Activated naive CD4-positive, alpha-beta T cell treated with anti-CD3 and anti-CD28 coated beads, Interleukin-2, amount 50 U/mL, for 16 hours (primary cell): ENCODE measurements around the gene CZIB.

ENCODE experiments used
- DNase-seq: peaks from one replicate; pipeline ENCODE4 v3.0.0-alpha.2; 2020

The CZIB gene

DNA sequence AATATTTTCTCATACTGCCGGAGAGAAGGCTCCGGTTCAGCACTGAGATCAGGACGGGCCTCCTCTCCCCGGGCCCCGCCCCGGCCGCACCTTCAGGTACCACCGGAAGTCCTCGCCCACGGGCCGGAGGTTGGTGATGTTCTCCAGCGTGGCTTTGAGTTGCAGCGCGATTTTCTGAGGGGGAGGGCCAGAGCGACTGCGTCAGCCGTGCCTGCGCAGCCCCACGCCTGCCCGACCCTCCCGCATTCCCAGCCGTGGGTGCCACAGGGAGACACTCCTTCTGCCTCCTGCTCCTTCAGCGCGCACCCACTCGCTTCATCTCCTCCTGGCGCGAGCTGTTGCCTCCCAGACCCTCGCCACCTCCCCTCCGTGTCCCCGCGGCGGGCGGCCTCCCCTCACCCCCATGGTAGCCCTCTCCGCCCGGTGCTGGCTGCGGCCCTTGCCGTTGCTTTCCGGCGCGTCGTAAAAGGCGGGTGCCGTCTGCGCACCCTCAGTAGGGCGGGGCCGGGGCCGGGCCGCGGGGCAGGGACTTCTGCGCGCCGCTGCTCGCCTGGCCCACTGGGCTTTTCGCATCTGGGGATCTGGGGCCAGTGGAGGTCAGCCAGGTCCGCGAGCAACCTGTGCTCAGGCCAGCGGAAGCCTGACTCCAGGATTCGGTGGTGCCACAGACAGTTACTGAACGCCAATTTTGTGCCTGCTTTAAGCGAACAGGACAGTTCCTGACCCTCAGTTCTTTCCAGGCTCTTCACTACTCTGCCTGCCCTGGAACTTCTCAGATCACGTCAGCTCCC lies at the start of gene CZIB:
Gene CZIB (minus strand): TSS at position 464 of the 791 bp plus-strand sequence. CDS start 59 bp downstream, at position 405.
- peak; percentile 97 for DNase-seq

DNA sequence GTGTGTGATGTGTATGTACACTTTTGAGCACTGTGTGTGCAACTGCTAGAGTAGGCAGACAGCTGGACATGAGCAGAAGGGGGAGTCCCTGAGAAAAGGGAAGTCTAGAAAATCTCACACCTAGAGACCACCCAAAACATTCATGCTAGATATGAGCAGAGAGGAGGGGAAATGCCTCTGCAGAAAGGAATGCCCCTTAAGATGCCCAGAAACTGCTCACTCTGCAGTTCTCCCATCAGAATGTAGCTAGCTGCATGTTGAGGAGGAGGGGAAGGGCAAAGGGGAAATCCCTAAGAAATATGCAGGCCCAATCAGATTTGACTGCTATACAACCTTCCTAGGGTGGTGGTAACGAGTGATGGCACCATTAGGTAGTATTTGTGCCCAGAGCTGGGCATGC lies 49.7 kb upstream of the CZIB start:
- DNase-seq = no peak

DNA sequence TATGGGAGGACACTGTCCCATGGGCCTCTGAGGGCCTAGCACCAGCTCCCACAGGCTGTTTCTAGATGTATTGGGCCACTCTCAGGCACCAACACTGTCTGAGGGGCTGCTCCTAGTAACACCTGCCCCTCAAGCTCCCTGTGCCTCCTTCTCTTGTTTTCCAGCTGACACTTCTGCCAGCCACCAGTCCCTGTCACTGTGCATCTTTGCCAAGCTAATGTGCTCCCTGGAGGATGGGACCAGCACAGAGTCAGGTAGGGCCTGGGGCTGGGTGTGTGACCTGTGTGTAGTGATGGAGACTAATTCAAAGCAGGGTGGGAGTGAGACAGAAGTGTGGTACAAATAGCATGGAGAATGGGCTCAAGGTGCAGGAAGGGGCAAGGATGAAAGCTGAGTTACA lies 47.3 kb upstream of the CZIB start:
- DNase-seq = no peak

DNA sequence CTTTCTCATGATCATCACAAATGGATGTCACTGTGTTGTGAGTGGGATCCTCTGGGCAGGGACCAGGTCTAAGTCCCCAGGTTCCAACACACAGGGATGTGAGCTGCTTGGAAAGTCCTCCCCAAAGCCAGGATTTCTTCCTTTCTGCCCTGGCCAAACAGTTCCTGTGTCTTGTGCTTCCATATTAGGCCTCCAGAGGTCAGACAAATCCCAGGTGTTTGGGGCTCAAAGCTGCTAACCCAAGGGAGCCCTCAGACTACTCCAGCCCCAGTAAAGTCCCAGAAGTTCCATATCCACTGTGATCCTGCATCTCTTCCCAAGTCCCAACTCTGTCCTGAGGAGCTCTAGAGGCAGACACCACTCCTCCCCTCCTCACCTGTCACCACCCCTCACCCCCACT lies 45.6 kb upstream of the CZIB start:
- no peak for DNase-seq

DNA sequence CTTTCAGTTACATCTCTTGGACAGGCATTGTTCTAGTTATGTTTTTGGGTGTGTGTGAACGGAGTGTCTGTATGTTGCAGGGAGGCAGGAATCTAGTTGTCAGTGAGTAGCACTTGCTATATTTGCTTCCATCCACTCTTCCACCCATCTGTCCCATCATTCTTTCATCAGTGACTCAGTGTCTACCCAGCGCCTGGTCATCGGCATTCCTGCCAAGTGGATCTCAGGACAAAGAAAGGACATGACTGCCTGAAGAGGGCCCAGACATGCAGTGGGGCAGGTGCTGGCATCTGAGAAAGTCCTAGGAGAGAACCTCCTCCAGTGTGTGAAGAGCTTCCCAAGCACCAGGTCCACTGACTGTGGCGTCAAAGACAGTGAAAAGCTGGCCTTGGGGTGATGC lies 45.1 kb upstream of the CZIB start:
- DNase-seq = no peak

DNA sequence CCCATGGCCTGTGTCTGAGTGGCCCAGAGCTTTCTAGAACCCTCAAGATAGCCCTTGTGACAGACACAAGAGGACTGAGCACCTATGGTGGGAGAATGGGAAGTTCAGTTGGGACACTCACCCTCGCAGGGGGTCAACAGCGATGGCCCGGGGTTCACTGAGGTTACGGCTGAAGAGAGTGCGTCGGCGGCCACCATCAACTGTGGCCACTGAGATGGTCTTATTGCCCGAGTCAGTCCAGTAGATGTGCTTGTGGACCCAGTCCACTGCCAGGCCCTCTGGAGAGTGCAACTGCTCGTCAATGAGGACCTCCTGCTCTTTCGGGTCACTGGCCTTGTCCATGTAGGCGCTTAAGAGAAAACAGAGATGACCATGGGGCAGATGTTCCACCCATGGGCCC lies 43.6 kb upstream of the CZIB start:
- DNase-seq = no peak

DNA sequence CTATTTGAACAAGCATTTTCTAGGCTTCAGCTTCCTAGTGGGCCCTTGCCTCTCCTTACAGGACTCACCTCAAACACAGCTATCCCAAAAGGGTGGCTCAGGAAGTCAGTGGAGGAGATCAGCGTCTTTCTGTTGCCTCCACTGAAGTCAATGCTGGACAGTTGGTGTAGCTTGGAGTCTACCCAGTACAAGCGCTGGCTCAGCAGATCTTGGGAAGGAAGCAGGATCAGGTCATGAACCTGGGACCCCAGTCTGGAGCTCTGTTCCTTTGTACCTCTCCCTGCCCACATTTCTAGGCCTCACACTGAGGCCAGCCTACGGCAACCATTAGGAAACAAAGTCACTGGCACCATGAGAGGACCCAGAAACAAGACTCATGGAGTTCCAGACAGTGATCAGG lies 41.6 kb upstream of the CZIB start:
- no peak for DNase-seq

DNA sequence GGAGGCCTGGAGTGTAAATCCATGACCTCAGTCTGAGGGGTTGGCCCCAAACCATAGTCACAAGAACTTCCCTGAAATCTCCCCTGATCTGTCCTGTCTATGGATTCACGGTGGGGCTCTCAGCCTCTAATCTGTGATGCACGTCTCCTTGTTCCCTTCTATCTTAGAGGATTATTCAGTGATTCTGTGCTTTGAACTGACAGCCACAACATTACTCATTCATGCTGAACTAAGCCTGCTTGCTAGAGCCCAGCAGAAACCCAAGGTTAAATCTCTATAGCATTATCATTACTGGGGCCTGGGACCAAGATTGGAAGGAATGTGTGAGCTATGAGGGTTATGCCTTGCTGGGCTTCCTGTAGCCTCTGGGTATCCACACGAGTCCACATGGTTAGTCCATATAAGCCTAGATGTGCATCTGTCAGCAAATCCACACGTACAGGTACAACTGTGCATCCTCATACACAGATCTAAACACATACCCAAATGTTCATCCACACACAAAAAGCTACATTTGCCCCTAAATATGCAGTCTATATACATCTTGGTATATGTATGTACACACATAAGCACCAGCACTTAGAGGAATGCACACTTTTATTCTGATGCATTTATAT lies 40.3 kb upstream of the CZIB start:
- no peak for DNase-seq

DNA sequence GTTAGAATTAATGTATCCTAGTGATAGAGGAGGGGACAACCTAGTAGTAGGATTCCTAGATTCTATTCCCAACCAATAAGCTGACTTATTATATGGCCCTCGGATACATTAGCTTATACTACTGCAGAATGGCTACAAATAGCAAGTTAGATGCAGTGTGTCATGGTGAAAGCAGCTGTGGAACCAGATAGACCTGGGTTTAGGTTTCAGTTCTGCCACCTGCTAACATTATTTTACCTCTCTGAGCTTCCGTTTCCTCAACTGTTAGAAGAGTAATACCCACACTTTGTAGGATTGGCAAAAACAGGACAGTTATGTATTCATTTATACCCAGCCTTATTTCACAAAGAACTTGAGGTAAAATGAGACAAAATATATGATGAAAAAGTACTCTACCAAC lies 39.5 kb upstream of the CZIB start:
- DNase-seq = no peak

DNA sequence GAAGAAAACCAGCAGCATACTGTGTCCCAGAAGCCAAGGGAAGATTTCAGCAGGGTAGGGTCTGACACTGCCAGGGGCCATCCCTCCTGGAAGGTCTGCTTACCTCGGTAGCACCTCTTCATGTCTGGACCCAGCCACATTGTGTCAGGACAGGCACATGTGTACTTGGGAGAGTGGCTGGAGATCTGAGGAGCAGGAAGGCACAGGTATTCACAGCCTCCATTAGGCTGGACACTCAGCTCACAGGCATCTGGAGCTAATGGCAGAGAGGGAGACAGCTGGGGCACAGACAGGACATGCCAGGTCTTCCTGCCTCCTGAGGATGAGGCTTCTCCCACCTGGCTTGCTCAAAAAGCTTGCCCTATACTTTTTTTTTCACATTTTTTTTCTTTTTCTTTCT lies 37.8 kb upstream of the CZIB start:
- DNase-seq = no peak

DNA sequence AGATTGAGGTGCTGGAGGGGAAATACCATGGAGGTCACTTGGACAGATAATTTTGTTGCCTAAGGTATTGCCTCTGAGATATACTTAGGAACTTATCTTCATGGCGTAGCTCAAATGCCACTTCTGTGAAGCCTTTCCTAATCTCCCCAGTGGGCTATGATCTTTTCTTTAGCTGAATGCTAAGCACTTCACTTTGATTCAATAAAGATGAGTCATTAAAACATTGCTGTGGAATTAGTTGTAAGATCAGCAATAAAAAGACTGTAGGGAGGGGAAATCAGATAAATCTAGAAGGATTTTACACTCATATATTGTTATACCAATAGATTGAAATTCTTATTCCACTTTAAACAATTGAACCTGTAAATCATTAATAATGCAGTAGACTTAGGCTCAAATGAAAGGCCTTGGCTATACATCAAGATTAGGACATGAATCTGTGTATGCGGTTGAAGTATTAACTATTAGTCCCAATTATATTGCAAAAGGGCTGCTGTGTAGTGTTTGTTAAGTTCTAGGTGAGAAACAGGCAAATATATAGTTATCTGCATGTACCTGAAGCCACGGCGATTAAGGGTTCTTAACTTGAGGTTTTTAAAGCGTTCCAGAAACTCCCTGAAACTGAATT lies 37.1 kb upstream of the CZIB start:
- DNase-seq = no peak

DNA sequence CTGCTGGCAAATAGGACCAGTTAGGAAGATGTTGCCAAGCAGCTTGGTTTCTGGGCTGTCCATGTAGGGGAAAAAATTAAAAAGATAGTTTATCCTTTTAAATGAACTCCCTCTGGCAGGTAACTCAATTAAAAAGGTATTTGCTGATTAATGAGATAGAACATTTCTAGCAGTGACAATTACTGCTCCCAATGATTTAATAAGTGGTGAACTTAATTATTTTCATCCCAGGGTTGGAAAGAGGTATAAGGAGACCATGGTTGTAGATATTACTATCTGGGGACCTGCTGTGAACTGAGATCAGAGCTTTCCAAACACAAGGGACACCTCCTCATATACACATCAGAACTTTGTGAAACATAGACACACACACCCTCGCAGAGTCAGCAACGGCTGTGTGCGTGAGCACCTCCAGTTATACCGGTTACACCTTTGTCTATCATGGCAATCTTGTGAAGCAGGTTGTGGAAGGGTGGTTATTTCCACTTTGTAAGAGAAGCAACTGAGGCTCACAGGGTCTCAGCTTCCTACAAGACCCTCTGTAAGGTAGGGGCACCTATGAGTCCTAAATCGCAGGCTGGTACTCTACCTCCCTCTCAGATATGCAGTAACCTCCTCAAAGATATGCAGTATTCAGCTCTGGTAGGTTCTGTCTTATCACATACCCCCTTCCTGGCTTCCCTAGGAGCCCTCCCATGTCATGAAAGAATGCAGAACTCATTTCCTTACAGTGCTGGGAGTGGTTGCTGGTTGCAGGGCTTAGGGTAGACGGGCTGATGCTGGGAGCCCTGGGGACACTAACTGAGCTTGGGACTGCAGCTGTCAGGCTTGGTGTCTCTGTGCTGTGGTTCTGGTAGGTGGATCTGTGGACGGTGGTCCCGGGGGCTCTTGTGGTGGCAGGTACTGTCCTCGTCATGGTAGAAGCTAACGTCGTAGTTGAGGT lies 36.3 kb upstream of the CZIB start:
- no peak for DNase-seq

DNA sequence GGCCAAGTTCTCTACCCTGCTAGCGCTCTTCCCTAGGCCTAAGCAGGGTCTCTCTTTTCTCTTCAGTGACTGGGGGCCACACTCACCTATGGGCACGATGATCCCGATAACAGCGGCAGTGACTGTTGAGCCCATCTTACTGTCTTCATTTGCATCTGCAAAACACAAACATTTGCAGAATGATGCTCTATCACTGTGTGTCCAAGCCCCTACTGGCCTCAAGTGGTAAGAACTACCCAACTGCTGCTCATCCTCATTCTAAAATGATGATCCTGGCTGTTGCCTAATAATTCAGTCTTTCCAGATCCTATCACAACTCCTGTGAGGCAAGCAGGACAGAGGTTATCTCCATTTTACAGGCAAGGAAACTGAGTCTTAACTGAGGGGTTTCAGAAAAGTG lies 34.6 kb upstream of the CZIB start:
- no peak for DNase-seq

DNA sequence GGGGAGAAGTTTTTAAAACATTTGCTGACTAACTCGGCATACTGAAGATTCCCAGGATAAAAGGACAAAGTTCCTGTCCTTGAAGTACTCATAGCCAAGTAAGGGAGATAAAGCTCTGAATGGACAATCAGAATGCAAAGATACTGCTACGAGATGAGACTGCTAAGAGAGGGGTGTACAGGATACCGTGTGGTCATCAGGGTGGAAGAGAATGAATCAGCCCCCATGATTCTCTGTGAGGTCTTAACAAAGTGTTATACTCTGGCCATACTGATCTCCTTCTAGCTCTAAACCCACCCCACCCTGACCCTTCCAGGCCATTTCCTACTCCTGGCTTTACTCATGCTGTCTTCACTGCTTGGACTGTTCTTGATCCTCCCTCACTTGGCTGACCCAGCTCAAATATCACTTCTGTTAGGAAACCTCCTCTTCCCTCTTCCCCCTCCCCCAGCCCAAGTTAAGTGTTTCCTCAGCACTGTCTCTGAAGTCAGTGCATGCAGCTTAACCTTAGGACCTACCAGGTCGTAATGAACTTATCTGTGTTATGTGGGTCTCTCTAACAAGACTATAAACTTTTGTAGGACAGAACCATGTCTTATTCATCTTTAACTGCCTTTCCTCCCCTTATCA lies 33.7 kb upstream of the CZIB start:
- no peak for DNase-seq

DNA sequence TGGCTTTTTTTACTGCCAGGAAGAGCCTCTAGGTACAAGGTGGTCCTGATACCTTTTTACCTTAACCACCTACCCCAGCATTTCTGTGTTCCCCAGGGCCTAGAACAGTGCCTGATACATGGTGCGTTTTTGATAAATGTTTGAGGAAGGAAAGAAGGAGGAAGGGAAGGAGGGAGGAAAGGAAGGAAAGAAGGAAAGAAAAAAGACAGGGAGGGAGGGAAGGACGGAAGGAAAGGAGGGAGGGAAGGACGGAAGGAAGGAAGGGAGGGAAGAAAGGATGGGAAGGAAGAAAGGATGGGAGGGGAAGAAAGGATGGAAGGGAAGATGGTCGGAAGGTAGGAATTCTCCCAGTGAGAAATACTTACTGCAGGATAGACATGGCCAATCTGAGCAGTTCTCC lies 29.9 kb upstream of the CZIB start:
- DNase-seq = no peak

DNA sequence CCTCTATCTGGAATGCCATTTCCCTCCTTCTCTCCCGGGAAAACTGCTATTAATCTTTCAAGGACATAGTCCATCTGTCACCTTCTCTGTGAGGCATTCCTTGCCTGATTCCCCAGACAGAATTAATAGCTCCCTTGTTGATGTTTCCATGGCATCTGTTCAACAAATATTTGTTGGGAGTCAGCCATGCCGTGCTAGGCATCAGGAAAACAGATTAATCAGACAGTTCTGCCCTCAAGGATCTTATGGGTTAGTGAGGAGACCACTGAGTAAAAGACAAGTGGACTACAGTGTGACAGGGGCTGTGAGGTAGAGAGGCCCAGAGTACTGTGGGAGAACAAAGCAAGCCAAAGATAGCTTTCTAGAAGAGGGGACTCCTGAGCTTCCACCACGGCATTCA lies 29.3 kb upstream of the CZIB start:
- no peak for DNase-seq

DNA sequence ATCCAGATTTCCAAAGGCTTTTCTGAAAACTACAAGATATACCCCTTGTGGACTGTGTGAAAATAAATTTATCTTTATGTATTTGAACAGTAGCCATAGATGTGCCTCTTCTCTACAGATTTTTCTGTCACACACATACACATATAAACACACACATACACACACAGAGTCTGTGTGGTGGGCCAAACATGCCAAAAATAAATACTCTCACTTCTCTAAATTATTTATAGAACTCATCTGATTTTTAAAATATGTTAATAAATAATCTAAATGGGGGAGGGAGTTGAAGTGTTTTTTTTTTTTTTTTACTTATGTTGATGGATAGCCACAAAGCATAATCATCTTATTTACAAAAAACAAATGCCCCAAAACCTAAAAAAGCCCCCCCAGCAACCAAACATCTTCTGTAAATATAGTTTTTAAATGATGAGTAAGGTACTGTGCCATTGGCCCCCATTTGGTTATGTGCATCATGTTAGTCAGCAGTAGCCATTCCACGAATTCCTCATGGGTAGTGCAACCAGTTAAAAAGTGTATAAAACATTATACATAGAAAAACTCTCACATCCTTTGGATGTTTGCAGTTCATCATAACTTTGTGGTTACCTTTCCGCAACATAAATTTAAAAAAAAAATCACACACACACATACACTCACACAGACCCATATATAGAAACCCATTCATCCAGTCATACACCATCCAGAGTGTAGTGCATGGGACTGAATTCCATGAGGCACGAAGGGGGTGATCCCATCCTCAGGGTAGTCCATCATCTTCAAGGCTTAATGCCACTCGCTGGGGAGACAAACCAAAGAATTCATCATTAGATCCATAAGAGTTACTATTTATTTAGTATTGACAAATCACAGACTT lies 26.1 kb upstream of the CZIB start:
- no peak for DNase-seq

DNA sequence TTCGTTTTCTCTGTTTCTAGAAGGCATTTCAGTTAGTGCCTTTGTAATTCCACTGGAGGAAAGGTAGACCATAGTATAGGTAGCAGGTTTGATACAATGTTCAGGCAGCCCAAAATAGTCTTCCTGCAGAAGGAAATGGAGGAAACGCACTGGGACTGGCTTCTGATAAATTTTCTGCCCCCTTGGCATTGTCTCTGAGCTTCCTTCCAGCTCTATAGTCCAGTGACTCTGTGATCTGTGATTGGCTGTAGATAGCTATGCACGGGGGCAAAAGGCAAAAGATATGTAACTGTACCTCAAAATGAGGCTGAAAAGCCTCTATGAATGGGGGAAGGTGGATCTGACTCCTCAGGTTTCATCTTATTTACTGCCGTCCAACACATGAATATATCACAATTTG lies 23.7 kb upstream of the CZIB start:
- no peak for DNase-seq

DNA sequence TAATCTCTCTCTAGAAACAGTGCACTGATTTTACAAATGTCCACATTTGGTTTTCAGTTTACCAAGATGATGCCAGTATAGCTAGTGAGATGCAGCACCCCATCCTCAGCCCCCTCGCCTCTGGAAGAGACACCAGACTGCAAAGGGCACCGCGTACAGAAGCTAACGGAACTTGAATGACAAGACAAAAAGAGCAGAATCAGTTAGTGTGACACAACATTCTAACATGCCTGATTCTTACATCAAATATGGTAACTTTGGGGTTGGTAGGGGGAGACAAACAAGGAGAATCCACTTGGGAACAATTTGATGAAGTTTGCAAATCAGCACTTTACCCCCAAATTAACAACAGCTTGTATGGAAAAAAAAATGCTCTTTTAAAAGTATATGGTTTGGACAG lies 21.9 kb upstream of the CZIB start:
- no peak for DNase-seq

DNA sequence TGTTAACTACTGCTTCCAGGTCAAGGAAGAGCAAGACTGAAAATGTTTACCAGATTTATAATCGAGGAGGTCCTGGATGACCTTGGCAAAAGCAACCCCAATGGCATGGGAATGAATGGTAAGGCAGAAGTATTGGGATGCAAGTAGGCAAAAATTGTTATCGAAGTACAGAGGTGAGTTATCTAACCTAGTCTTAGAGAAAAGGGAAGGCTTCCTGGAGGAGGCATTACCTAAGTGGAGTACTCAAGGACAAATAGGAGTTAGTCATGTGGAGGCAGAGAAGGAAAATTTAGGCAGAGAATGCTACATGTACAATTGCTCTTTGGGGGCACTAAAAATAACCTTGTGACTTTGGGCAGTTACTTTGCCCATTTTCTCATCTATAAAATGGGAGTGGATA lies 21.4 kb upstream of the CZIB start:
- DNase-seq = no peak
